Endothelial cell (in vitro differentiated cells): ENCODE results near the gene PCGF1. TPM values are rescaled to one million over a fixed set of nuclear protein-coding genes. Genes with fewer than 3 reads are reported as not detected.
A peak's percentile ranks its signal among the peaks of the same experiment; 100 is the strongest.
"Not testable (repeated sequence)": the region's sequence is repeated elsewhere in the genome, so short reads cannot be mapped to it uniquely, and the experiment has no call there.

Experiments used
- DNase-seq: peaks from one replicate; pipeline ENCODE4 v3.0.0; 2021; ENCODE audit warnings: low spot score
- H3K27ac Mint-ChIP-seq: one replicate; pipeline ENCODE4 v1.8.0; 2021; ENCODE audit warnings: mixed read lengths, inconsistent platforms; ENCODE audit not compliant: unreplicated experiment
- H3K27me3 Mint-ChIP-seq: one replicate; pipeline ENCODE4 v1.8.0; 2021; ENCODE audit warnings: mild to moderate bottlenecking, moderate library complexity, mixed read lengths, inconsistent platforms; ENCODE audit not compliant: unreplicated experiment
- H3K36me3 Mint-ChIP-seq: one replicate; pipeline ENCODE4 v1.8.0; 2021; ENCODE audit warnings: mild to moderate bottlenecking, low read depth, mixed read lengths, inconsistent platforms; ENCODE audit not compliant: unreplicated experiment
- H3K4me1 Mint-ChIP-seq: one replicate; pipeline ENCODE4 v1.8.0; 2021; ENCODE audit warnings: mild to moderate bottlenecking, mixed read lengths, inconsistent platforms; ENCODE audit not compliant: unreplicated experiment
- H3K4me3 Mint-ChIP-seq: one replicate; pipeline ENCODE4 v1.8.0; 2021; ENCODE audit warnings: mild to moderate bottlenecking, mixed read lengths, inconsistent platforms; ENCODE audit not compliant: unreplicated experiment
- H3K9me3 Mint-ChIP-seq: one replicate; pipeline ENCODE4 v1.8.0; 2021; ENCODE audit warnings: mixed read lengths, inconsistent platforms; ENCODE audit not compliant: unreplicated experiment
- total RNA-seq: library from RNA; stranded (reverse); fragmentation: NEBNext Ultra II Directional; extraction: Animal tissue kit (Norgen Biotek cat#: 25700); gene quantifications from one replicate; pipeline ENCODE4 v1.2.1, GENCODE V29; 2021; ENCODE audit not compliant: unreplicated experiment
- TF ChIP-seq, protein P1 (sequence below): fragments of 200-600 bp; sonication (generic); IDR thresholded peaks from one replicate; pipeline ENCODE4 v1.5.0; 2021; ENCODE audit warnings: antibody characterized with exemption; ENCODE audit not compliant: unreplicated experiment

Gene PCGF1
- total RNA-seq, 1 donor from 2014 or later: 13.5 TPM

DNA sequence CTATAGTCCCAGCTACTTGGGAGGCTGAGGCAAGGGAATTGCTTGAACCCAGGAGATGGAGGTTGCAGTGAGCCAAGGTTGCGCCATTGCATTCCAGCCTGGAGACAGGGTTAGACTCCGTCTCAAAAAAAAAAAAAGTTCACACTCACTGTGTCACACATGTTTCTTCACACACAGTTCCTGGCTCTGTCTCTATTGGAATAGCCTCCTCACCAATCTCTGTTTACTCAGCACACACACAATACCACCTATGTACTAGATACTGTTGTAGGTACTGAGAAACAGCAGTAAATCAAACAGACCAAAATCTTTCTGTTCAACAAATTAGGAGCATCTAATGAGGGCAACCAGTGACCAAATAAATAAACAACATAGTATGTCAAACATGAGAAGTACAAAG, 21.4 kb downstream of the PCGF1 start:
- no peak for DNase-seq
- Mint-ChIP-seq H3K27me3 (peaks cover 12% of the 10 kb centered on the region), H3K36me3 (peaks cover 19% of the 10 kb centered on the region), H3K9me3 (no peaks in the 10 kb centered on the region), H3K4me3 (no peak overlapping the region), H3K4me1 (peaks cover 9% of the 10 kb centered on the region), H3K27ac (no peak overlapping the region)
- TF ChIP-seq, protein P1, sequence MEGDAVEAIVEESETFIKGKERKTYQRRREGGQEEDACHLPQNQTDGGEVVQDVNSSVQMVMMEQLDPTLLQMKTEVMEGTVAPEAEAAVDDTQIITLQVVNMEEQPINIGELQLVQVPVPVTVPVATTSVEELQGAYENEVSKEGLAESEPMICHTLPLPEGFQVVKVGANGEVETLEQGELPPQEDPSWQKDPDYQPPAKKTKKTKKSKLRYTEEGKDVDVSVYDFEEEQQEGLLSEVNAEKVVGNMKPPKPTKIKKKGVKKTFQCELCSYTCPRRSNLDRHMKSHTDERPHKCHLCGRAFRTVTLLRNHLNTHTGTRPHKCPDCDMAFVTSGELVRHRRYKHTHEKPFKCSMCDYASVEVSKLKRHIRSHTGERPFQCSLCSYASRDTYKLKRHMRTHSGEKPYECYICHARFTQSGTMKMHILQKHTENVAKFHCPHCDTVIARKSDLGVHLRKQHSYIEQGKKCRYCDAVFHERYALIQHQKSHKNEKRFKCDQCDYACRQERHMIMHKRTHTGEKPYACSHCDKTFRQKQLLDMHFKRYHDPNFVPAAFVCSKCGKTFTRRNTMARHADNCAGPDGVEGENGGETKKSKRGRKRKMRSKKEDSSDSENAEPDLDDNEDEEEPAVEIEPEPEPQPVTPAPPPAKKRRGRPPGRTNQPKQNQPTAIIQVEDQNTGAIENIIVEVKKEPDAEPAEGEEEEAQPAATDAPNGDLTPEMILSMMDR: no peak

DNA sequence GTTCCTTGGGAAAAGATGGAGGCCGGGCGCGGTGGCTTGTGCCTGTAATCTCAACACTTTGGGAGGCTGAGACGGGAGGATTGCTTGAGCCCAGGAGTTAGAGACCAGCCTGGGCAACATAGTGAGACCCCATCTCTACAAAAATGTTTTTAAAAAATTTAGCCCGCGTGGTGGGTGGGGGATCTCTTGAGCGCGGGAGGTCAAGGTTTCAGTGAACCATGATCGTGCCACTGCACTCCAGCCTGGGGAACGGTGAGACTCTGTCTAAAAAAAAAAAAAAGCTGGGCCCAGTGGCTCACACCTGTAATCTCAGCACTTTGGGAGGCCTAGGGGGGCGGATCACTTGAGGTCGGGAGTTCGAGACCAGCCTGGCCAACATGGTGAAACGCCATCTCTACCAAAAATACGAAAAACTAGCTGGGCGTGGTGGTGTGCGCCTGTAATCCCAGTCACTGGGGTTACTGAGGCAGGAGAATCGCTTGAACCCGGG, 23.8 kb downstream of the PCGF1 start:
- H3K27ac Mint-ChIP-seq: peak overlapping the region; percentile 94

DNA sequence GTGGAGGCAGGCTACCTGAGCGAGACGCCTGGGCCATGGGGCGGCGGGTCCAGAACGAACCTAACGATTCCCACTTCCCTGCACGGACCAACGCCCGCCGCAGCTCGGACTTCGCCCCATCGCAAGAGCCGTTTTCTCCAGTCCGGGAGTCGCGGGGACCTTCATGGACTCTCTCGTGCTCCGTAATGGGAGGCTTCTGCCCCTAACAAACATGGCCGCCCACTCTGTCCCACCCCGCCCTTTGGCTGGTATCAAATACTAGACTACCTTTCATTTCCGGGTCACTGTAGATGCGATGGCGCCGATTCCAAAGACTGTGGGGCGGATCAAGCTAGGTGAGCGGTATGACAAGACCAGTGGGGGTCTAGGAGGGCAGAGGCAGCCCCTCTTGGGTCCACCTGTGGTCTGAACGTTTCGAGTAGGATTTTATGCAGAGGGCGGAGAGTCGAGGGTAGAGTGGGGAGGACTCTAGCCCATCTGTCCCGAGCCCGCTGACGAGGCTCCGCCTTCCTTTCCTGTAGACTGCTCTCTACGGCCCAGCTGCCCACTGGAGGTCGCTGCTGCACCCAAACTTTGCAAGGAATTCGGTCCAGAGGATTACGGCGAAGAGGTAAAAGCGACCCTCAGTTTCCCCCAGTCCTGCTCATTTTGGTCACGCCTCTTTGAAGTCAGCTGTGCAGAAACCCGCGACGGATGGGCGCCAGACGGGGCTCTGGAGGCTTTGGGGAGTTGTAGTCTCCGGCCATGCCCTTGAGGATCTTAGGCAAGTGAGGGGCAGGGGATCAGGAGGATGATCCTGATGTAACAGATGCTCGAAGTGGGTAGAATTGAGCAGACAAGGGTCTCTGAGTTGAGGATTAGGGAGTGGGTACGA, 24.5 kb downstream of the PCGF1 start, which contains the start of the genes CCDC142 and TTC31:
Gene CCDC142, minus strand, starts transcription at position 198 of the 874 bp plus-strand sequence. Its CDS starts 161 bp downstream, at position 37.
Gene TTC31, plus strand, starts transcription at position 281 of the 874 bp plus-strand sequence. Its CDS starts 15 bp downstream, at position 296.
- H3K36me3 Mint-ChIP-seq: no peaks in the 10 kb centered on the region
- H3K27me3 Mint-ChIP-seq: peaks cover 4% of the 10 kb centered on the region
- TF ChIP-seq, protein P1: peak; percentile 48
- H3K4me3 Mint-ChIP-seq: peak within 1 kb of the TSS; percentile 98
- H3K27ac Mint-ChIP-seq: peak within 1 kb of the TSS; percentile 94
- peaks cover 15% of the 10 kb centered on the region for H3K4me1 Mint-ChIP-seq
- peak; percentile 93 for DNase-seq
- no peaks in the 10 kb centered on the region for H3K9me3 Mint-ChIP-seq

More for the DNA sequence above, 23.8 kb downstream of the PCGF1 start:
- Mint-ChIP-seq H3K4me3 (peak overlapping the region; percentile 98), H3K4me1 (peaks cover 15% of the 10 kb centered on the region)
- not testable (repeated sequence) for H3K9me3 Mint-ChIP-seq, DNase-seq, H3K36me3 Mint-ChIP-seq, H3K27me3 Mint-ChIP-seq

DNA sequence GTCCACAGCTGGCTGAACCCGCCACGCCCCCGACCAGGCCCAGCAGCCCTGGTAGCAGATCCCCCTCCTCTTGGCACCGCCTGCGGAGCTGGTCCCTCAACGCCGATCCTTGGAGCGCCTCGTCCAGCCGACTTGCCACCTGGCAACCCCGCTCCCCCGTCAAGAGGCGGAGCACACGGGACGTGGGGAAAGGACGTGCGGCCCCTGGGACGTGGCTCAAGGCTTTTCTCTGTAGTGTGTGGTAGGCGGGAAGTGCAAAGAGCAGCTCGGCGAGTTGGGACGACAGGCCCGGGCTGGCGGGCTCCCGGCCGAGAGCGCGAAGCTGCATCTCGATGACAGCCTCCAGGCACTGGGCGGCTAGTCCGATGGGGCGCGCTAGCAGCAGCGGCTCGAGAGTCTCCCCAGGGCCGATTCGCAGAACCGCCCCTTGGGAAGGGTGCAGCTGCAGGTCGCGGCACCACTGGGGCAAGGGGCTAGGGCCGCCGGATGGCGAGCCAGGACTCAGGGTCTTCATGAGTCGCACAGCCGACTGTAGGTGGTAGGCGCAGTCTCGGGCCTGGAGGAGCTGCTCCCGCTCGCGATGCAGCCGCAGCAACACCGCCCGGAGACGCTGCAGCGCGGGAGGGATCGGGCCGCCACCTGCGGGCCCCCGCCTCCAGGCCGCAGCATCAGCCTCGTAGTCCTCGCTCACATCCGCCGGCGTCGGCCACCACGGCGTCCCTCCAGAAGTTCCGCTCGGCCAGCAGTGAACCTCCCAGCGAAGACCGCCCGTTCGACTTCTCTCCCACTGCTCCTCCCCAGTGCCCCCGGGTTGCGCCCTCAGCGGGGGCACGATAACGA, 25.3 kb downstream of the PCGF1 start:
- TF ChIP-seq, protein P1: no peak
- H3K9me3 Mint-ChIP-seq: no peaks in the 10 kb centered on the region
- peaks cover 5% of the 10 kb centered on the region for H3K36me3 Mint-ChIP-seq
- peaks cover 20% of the 10 kb centered on the region for H3K4me1 Mint-ChIP-seq
- peaks cover 4% of the 10 kb centered on the region for H3K27me3 Mint-ChIP-seq
- DNase-seq: peak; percentile 57
- H3K4me3 Mint-ChIP-seq: peak overlapping the region; percentile 98
- H3K27ac Mint-ChIP-seq: peak overlapping the region; percentile 94

DNA sequence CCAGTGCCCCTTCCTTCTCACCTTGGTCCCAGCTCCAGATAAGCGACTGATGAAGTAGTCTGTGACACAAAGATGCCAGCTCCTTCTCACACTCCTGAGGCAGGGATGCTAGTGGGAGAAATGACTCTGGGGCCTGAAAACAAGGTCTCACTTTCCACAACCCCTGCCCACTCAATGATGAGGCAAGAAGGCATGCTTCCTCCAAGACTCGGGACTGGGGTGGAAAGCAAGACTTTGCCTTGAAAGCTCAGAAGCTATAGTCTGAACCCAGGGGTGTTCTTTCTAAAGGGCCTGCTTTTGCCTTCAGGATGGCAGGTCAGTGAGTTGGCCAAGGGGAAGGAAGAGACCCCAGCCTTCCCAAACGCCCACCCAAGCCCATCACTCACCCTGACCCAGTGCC, 26.1 kb downstream of the PCGF1 start:
- no peak for DNase-seq
- TF ChIP-seq, protein P1: no peak
- Mint-ChIP-seq H3K4me1 (peaks cover 21% of the 10 kb centered on the region), H3K36me3 (peaks cover 10% of the 10 kb centered on the region), H3K9me3 (no peaks in the 10 kb centered on the region), H3K4me3 (peak overlapping the region; percentile 90), H3K27ac (no peak overlapping the region), H3K27me3 (peaks cover 3% of the 10 kb centered on the region)
